ENCODE data around the gene CCT8.

GRCh38 chr21:29096218-29097015, 23.0 kb upstream of the CCT8 start:
- TF ChIP-seq CTCF (conservative IDR thresholded peaks at IDR 0.05; ENCODE audit: low read depth, low read length) (no peak), EZH2 (IDR thresholded peaks at IDR 0.05; ENCODE audit: low read length, unreplicated experiment) (no peak)
